Dendritic cell treated with granulocyte-macrophage colony-stimulating factor and Interleukin-4, amounts not matched to agents 40 ng/mL and 50 ng/mL, for 4 days (primary cell): Measurements from ENCODE around the gene LMO7.
"Not testable (repeated sequence)": the region's sequence is repeated elsewhere in the genome, so short reads cannot be mapped to it uniquely, and the experiment has no call there.

Source experiments
- H3K27ac Mint-ChIP-seq: one replicate; pipeline ENCODE4 v1.8.0; 2022; ENCODE audit warnings: mild to moderate bottlenecking, mixed read lengths
- H3K27me3 Mint-ChIP-seq: one replicate; pipeline ENCODE4 v1.8.0; 2022; ENCODE audit warnings: mild to moderate bottlenecking, mixed read lengths
- H3K36me3 Mint-ChIP-seq: one replicate; pipeline ENCODE4 v1.8.0; 2022; ENCODE audit warnings: low read depth, mixed read lengths
- H3K4me1 Mint-ChIP-seq: one replicate; pipeline ENCODE4 v1.8.0; 2022; ENCODE audit warnings: low read depth, mixed read lengths
- H3K4me3 Mint-ChIP-seq: one replicate; pipeline ENCODE4 v1.8.0; 2022; ENCODE audit warnings: mild to moderate bottlenecking, moderate library complexity, mixed read lengths
- H3K9me3 Mint-ChIP-seq: one replicate; pipeline ENCODE4 v1.8.0; 2022; ENCODE audit warnings: mixed read lengths
- intact Hi-C: fragments of 100-400 bp; cut with micrococcal nuclease; formaldehyde crosslinking; loops from one replicate; pipeline ENCODE4 v1.15.0; 2022

The LMO7 gene

DNA sequence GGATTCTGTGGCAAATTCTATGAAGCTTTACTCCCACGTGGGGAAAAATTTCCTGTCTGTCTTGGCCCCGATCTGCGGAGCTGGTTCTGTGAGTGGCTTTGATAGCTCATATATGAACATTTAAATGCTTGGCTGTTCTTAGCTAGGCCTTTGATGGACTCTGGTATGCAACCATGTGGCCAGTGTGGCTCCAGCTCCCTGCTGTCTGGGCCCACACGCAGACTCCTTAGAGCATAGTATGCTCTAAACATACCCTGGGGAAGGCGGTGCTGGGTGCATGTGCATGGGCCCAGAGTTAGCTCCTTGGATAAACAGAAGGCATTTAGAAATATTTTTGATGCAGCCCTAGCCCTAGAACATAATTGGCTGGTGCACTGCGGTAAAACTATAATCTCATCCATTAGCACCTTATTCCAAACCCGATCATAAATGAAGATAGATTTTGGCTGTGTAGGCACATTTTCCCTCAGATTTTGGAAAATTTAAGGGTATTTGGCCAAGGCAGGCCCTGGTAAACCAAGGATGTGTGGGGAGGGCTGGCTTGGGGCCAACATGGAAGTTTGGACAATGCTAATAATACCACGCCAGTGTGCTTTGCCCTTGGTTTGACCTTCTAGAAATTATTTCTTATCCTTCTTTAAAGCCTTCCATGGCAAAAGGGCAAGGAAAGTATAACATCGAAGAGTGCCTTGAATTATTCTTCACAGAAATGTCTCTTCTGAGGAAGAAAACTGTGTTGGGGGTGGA, 153.5 kb downstream of the LMO7 start:
- no peak overlapping the region for H3K27ac Mint-ChIP-seq
- H3K4me1 Mint-ChIP-seq, result no peaks in the 10 kb centered on the region
- intact Hi-C loops, result no loop called here
- no peaks in the 10 kb centered on the region for H3K27me3 Mint-ChIP-seq
- H3K36me3 Mint-ChIP-seq, result no peaks in the 10 kb centered on the region
- no peak overlapping the region for H3K4me3 Mint-ChIP-seq
- no peaks in the 10 kb centered on the region for H3K9me3 Mint-ChIP-seq

DNA sequence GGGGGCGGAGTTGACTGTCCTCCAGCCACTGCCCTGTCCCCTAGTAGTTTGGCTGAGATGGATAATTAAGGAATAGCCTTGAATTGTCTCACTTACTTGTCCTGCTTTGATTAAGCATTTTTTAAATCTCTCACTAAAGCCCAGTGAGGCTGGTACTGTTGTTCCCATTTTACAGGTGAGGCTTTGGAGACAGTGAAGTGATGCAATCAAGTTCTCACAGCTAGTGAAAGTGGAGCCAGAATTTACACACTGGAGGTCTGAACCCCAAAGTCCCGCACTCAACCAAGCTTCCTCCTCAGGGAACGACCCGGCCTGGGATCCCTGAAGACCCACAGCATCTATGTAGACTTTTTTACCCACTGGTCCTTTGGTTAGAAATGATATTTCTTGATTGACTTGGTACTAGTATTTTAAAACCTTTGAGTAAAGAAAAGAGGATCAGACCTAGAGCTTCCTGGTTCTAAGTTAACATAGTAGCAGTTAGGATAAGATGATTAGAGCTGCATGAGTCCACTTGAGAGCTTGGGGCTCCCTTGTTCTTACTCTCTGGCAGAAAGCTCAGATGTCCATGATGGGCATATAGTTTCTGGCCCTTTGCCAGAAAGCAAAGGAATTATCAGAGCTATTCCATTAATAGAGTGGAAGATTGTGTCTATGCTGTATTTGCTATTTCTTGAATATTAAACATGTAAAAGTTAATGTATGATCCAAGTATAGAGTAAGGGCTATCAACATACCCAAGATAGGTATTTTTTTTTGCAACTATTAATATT, 154.3 kb downstream of the LMO7 start:
- H3K27ac Mint-ChIP-seq, result no peak overlapping the region
- H3K36me3 Mint-ChIP-seq, result no peaks in the 10 kb centered on the region
- H3K4me3 Mint-ChIP-seq, result no peak overlapping the region
- intact Hi-C loops, result no loop called here
- no peaks in the 10 kb centered on the region for H3K27me3 Mint-ChIP-seq
- H3K9me3 Mint-ChIP-seq, result no peaks in the 10 kb centered on the region
- H3K4me1 Mint-ChIP-seq, result no peaks in the 10 kb centered on the region

DNA sequence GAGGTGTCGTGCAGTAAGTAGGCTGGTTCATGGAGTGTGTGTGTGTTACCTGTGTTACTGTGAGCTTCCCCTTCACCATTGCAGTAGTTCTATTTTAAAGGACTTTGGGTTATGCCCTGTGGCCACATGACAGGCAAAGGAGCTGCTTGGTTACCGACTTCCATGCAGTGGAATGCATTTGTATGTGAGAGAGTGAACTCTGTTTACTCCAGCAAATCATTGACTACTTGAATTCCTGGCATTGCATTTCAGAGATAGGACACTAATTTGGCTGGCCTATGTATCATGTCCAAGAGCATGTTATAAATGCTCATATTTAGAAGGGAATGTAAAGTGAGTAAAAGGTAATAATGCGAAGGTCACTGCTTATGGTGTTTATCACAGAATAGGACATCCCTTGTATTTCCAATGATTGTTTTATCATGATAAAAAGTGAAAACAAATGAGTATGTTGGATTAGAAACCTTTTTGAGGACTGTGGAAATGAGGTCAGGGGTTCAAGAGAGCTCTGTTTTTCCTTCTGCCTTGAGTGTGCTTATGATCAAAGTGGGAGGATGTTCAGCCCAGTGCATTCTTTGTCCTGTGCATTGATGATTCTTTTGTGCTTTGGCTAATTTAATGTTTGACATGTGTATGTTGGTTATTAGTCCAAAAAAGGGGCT, 156.5 kb downstream of the LMO7 start:
- H3K4me3 Mint-ChIP-seq, result no peak overlapping the region
- intact Hi-C loops, result no loop called here
- no peaks in the 10 kb centered on the region for H3K9me3 Mint-ChIP-seq
- no peak overlapping the region for H3K27ac Mint-ChIP-seq
- H3K36me3 Mint-ChIP-seq, result no peaks in the 10 kb centered on the region
- H3K27me3 Mint-ChIP-seq, result no peaks in the 10 kb centered on the region
- H3K4me1 Mint-ChIP-seq, result no peaks in the 10 kb centered on the region

DNA sequence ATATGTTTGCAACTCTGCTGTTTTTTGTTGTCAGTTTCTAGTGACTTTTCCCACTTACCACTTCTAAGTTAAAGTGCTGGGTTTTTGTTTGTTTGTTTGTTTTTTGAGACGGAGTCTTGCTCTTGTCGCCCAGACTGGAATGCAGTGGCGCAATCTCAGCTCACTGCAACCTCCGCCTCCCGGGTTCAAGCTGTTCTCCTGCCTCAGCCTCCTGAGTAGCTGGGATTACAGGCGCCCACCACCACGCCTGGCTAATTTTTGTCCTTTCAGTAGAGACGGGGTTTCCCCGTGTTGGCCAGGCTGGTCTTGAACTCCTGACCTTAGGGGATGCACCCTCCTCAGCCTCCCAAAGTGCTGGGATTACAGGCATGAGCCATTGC, 157.0 kb downstream of the LMO7 start:
- H3K9me3 Mint-ChIP-seq, H3K4me1 Mint-ChIP-seq, H3K27me3 Mint-ChIP-seq, H3K4me3 Mint-ChIP-seq, H3K27ac Mint-ChIP-seq, H3K36me3 Mint-ChIP-seq, intact Hi-C loops: not testable (repeated sequence)

DNA sequence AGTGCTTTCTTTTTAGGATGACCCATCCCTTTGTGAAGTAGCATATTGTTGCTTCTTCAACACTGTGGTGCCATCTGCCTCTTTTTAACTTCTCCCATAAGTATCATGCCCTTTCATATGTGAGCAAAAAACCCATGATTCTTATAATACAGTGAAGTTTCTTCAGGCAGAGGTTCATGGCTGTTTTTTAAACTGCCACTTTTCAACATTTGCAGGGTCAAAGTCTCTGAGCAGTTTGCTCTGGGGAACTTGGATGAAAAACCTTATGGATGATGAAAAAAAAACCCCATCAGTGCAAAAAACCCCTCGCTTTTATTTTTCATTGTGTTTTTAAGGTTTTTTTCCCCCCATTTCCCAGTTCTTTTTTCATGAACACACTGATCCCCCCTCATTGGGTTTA, 158.5 kb downstream of the LMO7 start:
- H3K36me3 Mint-ChIP-seq, result no peaks in the 10 kb centered on the region
- H3K9me3 Mint-ChIP-seq, result no peaks in the 10 kb centered on the region
- no peak overlapping the region for H3K4me3 Mint-ChIP-seq
- H3K27ac Mint-ChIP-seq, result no peak overlapping the region
- intact Hi-C loops, result no loop called here
- H3K27me3 Mint-ChIP-seq, result no peaks in the 10 kb centered on the region
- H3K4me1 Mint-ChIP-seq, result no peaks in the 10 kb centered on the region

DNA sequence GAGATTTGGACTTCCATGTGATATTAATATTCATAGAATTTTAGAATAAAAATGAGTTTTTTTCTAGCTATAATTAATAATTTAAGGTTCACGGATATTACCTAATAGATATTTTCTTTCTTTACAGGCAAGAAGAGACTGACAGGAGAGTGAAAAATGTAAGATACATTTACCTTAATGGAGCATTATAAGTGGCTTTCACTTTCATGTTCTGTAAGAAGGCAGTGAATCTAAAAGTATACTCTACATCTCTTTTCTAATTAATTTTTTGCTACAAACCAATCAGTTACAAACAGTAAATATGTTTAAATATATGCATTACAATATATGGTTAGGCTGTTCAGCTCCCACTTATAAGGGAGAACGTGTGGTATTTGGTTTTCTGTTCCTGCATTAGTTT, 159.1 kb downstream of the LMO7 start:
- Mint-ChIP-seq H3K4me1 (no peaks in the 10 kb centered on the region), H3K36me3 (no peaks in the 10 kb centered on the region), H3K9me3 (no peaks in the 10 kb centered on the region), H3K27me3 (no peaks in the 10 kb centered on the region), H3K27ac (no peak overlapping the region), H3K4me3 (no peak overlapping the region)
- intact Hi-C loops, result no loop called here

DNA sequence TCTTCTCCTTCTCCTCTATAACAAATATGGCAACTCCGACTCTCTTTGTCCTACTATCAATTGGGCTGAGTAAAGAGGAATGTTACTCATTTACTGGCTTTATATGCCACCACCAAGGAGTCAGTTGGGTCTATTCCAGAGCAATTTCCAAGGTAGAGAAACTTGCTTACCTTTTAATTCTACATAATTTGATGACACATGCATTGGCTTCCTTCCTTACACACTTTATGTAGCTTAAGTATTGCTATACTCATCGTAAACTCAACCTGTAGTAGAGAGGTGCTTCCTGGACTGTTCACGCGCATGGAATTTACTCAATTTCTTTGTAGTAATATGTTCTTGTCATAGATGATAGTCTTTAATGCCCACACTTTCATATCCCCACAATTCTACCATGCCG, 160.7 kb downstream of the LMO7 start:
- no peaks in the 10 kb centered on the region for H3K9me3 Mint-ChIP-seq
- no peaks in the 10 kb centered on the region for H3K4me1 Mint-ChIP-seq
- H3K27ac Mint-ChIP-seq, result no peak overlapping the region
- no peak overlapping the region for H3K4me3 Mint-ChIP-seq
- H3K36me3 Mint-ChIP-seq, result no peaks in the 10 kb centered on the region
- no peaks in the 10 kb centered on the region for H3K27me3 Mint-ChIP-seq
- intact Hi-C loops, result no loop called here

DNA sequence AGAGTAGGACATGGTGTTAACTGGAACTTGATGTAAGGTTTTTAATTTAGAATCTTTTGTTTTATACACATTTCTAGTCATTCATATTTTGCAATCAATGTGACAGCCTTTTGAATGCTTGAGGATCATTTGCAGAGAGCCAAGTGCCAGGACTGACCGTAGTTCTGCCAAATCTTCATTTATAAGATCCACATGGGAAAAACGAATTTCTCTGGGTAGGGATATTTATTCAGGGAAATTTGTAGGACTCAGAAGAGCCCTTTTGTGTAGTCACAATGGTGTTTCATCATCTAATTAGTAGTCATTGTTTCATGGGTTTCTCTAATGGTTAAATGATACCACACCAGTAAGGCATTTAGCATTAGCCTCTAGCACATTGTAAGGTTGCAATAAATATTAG, 161.1 kb downstream of the LMO7 start:
- H3K27ac Mint-ChIP-seq, result no peak overlapping the region
- H3K36me3 Mint-ChIP-seq, result no peaks in the 10 kb centered on the region
- H3K27me3 Mint-ChIP-seq, result no peaks in the 10 kb centered on the region
- intact Hi-C loops, result no loop called here
- no peaks in the 10 kb centered on the region for H3K9me3 Mint-ChIP-seq
- no peaks in the 10 kb centered on the region for H3K4me1 Mint-ChIP-seq
- H3K4me3 Mint-ChIP-seq, result no peak overlapping the region

DNA sequence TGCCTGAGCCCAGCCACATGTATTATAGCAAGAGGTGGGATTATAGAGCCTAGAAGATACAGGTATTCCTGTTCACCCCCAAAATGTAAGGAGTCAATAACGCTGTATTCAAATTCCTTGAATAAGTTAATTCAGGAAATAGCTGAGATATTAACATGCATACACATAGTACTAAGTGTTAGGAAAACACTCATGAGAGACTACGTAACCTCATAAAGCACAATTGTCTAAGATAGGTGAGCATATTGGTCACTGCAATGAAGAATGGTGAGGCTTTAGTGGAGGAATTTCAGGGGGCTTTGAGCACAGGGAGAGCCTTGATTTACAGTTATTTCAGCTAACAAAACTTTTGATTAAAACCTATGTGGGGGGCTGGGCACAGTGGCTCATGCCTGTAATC, 161.6 kb downstream of the LMO7 start:
- intact Hi-C loops, result no loop called here
- Mint-ChIP-seq H3K4me1 (no peaks in the 10 kb centered on the region), H3K27ac (no peak overlapping the region)

DNA sequence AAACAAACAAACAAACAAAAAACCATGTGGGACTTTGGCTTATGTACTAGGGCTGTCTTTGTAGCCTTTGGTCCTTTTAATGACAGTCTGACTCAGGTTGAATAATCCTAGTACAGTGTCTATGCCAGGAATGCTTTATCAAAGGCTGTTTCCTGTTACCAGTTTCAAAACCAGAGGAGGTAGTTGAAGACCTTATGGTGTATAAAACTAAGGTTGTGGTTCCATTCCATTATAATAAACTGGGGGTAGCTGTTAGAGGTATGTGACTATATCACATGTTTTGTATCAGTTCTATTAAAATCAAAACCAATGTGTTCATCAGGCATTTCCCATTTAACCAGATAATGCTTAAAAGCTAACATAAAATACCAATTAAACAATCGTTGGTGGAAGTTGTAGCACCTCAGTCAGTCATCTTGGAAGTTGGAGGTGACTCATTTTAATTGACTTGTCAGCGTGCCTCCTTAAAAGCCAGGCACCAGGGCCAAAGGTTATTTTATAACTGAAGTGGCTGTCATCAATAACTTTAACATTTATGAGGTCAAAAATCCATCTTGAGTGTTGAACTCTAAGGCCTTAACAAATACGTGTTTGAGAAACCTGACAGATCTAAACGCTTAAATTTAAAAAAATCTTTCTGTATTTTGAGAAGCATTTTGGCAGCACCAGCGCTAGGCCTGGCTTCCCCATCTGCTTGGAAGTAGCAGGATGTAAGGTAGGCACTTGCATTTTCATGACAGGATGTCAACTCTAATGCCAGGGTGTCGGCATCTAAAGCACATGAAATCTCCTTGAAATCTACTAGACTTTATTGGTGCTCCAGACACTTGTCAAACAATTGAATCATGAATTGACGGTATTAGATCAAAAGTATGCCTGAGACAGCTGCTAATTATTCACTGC, 162.5 kb downstream of the LMO7 start:
- Mint-ChIP-seq H3K27me3 (no peaks in the 10 kb centered on the region), H3K4me1 (no peaks in the 10 kb centered on the region), H3K4me3 (no peak overlapping the region), H3K9me3 (no peaks in the 10 kb centered on the region), H3K27ac (no peak overlapping the region), H3K36me3 (no peaks in the 10 kb centered on the region)
- intact Hi-C loops, result no loop called here

More for the DNA sequence above, 161.6 kb downstream of the LMO7 start:
- Mint-ChIP-seq H3K9me3 (no peaks in the 10 kb centered on the region), H3K27me3 (no peaks in the 10 kb centered on the region), H3K4me3 (no peak overlapping the region), H3K36me3 (no peaks in the 10 kb centered on the region)

DNA sequence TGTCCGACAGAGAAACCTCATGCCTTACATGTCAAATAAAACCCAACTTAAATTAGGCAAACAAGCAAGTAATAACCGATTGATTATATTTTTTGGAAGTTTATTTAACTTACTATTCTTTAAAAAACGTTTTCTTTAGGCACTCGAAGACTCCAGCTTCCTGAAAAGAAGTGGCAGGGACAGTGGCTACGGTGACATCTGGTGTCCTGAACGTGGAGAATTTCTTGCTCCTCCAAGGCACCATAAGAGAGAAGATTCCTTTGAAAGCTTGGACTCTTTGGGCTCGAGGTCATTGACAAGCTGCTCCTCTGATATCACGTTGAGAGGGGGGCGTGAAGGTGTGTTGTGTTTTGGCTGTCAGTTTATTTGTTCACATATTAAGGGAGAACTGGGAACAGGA, 164.4 kb downstream of the LMO7 start:
- intact Hi-C loops, result no loop called here

DNA sequence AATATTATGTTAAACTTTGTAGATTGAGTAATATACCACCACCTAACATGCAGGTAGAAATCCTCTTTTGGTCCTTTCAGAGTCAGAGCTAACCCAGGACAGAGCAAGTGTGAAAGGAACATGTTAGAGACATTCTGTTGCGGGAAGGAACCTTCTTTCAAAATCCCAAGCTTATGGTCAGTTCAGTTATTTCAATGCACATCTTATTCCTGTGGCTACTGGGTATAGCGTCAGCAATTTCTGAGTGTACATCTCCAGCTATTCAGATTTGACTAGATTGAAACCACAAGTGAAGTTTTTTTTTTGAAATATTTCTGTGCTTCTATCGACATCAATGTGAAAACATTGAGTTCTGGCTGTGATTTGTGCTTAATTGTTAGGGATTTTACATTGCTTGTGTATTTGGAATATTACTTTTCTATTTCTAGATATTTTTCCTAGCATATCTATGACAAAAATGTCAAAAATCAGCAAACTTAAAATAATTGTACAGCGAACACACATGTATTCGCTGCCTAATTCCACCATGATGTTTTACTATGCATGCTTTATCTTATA, 165.3 kb downstream of the LMO7 start:
- Mint-ChIP-seq H3K36me3 (no peaks in the 10 kb centered on the region), H3K4me1 (no peaks in the 10 kb centered on the region), H3K9me3 (no peaks in the 10 kb centered on the region), H3K4me3 (no peak overlapping the region), H3K27ac (no peak overlapping the region), H3K27me3 (no peaks in the 10 kb centered on the region)
- intact Hi-C loops, result no loop called here

More for the DNA sequence above, 164.4 kb downstream of the LMO7 start:
- H3K4me1 Mint-ChIP-seq, result no peaks in the 10 kb centered on the region
- H3K36me3 Mint-ChIP-seq, result no peaks in the 10 kb centered on the region
- no peak overlapping the region for H3K4me3 Mint-ChIP-seq
- no peaks in the 10 kb centered on the region for H3K27me3 Mint-ChIP-seq
- no peaks in the 10 kb centered on the region for H3K9me3 Mint-ChIP-seq
- no peak overlapping the region for H3K27ac Mint-ChIP-seq

DNA sequence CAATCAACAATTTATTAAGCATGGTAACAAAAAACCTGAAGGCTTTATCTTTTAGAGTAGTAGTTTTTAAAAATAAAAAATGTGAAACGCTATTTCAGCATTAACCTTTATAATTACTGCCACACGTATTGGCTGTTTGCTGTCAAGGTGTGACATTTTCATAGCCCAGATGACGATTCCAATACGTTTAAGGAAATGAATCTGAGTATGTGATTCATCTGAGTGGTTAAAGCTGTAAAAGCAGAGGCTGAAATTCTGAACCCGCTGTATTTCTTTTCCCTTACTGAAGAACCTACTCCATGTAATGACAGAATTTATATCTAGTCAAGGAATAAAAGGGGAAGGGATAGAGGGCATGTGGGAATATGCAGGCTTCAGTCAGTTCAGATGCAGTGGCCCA, 166.0 kb downstream of the LMO7 start:
- no peaks in the 10 kb centered on the region for H3K36me3 Mint-ChIP-seq

More for the DNA sequence above, 166.0 kb downstream of the LMO7 start:
- Mint-ChIP-seq H3K4me1 (no peaks in the 10 kb centered on the region), H3K4me3 (no peak overlapping the region), H3K27me3 (no peaks in the 10 kb centered on the region), H3K27ac (no peak overlapping the region), H3K9me3 (no peaks in the 10 kb centered on the region)
- intact Hi-C loops, result no loop called here
